HEK293 (cell line): ENCODE data around the gene CZIB.

Experiments used
- CTCF ChIA-PET: fragments of 350-600 bp; formaldehyde crosslinking; extraction: SDS; loops from one replicate; lab custom pipeline; 2021; ENCODE audit warnings: antibody characterized with exemption; lab: Yijun Ruan, JAX
- POLR2A ChIA-PET: fragments of 300-600 bp; formaldehyde crosslinking; extraction: SDS; loops from one replicate; lab custom pipeline; 2020; ENCODE audit warnings: antibody characterized with exemption, inconsistent platforms; lab: Yijun Ruan, JAX
- H3K27ac ChIP-seq: fragments of 200-500 bp; sonication (Bioruptor generic); 2 replicates; pipeline ENCODE4 v1.5.1; 2014; ENCODE audit warnings: low read depth, low read length, control low read depth, inconsistent platforms; ENCODE audit errors: extremely low read depth
- H3K36me3 ChIP-seq, 2 experiments: fragments of 200-500 bp in 1 of 2; sonication (Bioruptor generic) in 1 of 2; 1 replicate in 1 of 2; 2 replicates in 1 of 2; pipeline ENCODE4 v1.5.1; 2014 to 2017; ENCODE audit warnings: inconsistent platforms in 2 of 2, low read length in 2 of 2; ENCODE audit not compliant: control insufficient read depth in 2 of 2, insufficient read depth in 1 of 2
- H3K4me1 ChIP-seq: fragments of 200-500 bp; sonication (Bioruptor generic); 2 replicates; pipeline ENCODE4 v1.5.1; 2014; ENCODE audit warnings: mild to moderate bottlenecking, low read length, inconsistent platforms; ENCODE audit not compliant: control insufficient read depth, insufficient read depth
- H3K4me3 ChIP-seq: 2 replicates; pipeline ENCODE4 v1.5.1; 2011; ENCODE audit warnings: low read depth, mild to moderate bottlenecking, control low read depth, low read length, moderate library complexity
- H3K9me3 ChIP-seq: fragments of 200-500 bp; sonication (Bioruptor generic); 2 replicates; pipeline ENCODE4 v1.5.1; 2014; ENCODE audit warnings: low read depth, low read length, inconsistent platforms; ENCODE audit not compliant: control insufficient read depth, insufficient read depth
- KLF16 ChIP-seq: fragments of 450-650 bp; formaldehyde crosslinking; IDR thresholded peaks from 2 replicates; pipeline ENCODE4 v1.5.1; 2017; ENCODE audit warnings: missing biosample characterization, missing genetic modification characterization
- KLF7 ChIP-seq: fragments of 450-650 bp; formaldehyde crosslinking; IDR thresholded peaks from 2 replicates; pipeline ENCODE4 v1.5.1; 2016; ENCODE audit warnings: missing biosample characterization, missing genetic modification characterization, borderline replicate concordance
- OSR2 ChIP-seq: fragments of 450-650 bp; formaldehyde crosslinking; IDR thresholded peaks from 2 replicates; pipeline ENCODE4 v1.5.1; 2016; ENCODE audit warnings: missing biosample characterization, missing genetic modification characterization
- ZBTB1 ChIP-seq: fragments of 450-650 bp; formaldehyde crosslinking; IDR thresholded peaks from 2 replicates; pipeline ENCODE4 v1.5.1; 2016; ENCODE audit warnings: missing biosample characterization, missing genetic modification characterization
- ZEB2 ChIP-seq: fragments of 450-650 bp; formaldehyde crosslinking; IDR thresholded peaks from 2 replicates; pipeline ENCODE4 v1.5.1; 2016; ENCODE audit warnings: missing biosample characterization, missing genetic modification characterization
- ZNF138 ChIP-seq: fragments of 450-650 bp; formaldehyde crosslinking; IDR thresholded peaks from 2 replicates; pipeline ENCODE4 v1.5.1; 2016; ENCODE audit warnings: missing biosample characterization, missing genetic modification characterization, borderline replicate concordance
- ZNF266 ChIP-seq: fragments of 450-650 bp; formaldehyde crosslinking; IDR thresholded peaks from 2 replicates; pipeline ENCODE4 v1.5.1; 2016; ENCODE audit warnings: missing biosample characterization, missing genetic modification characterization, low read depth
- ZNF366 ChIP-seq: fragments of 450-650 bp; formaldehyde crosslinking; conservative IDR thresholded peaks from 2 replicates; pipeline ENCODE4 v1.5.1; 2016; ENCODE audit warnings: missing biosample characterization, missing genetic modification characterization
- ZNF514 ChIP-seq: fragments of 450-650 bp; formaldehyde crosslinking; IDR thresholded peaks from 2 replicates; pipeline ENCODE4 v1.5.1; 2016; ENCODE audit warnings: missing biosample characterization, missing genetic modification characterization
- ZNF529 ChIP-seq: fragments of 450-650 bp; formaldehyde crosslinking; IDR thresholded peaks from 2 replicates; pipeline ENCODE4 v1.5.1; 2017; ENCODE audit warnings: missing genetic modification characterization, missing biosample characterization; ENCODE audit not compliant: insufficient replicate concordance
- ZNF560 ChIP-seq: fragments of 450-650 bp; formaldehyde crosslinking; IDR thresholded peaks from 2 replicates; pipeline ENCODE4 v1.5.1; 2017; ENCODE audit warnings: missing biosample characterization, missing genetic modification characterization, borderline replicate concordance
- ZNF610 ChIP-seq: fragments of 450-650 bp; formaldehyde crosslinking; IDR thresholded peaks from 2 replicates; pipeline ENCODE4 v1.5.1; 2016; ENCODE audit warnings: missing biosample characterization, missing genetic modification characterization, borderline replicate concordance
- ZNF658 ChIP-seq: fragments of 450-650 bp; formaldehyde crosslinking; IDR thresholded peaks from 2 replicates; pipeline ENCODE4; 2016; ENCODE audit warnings: missing biosample characterization, missing genetic modification characterization
- ZNF664 ChIP-seq: fragments of 450-650 bp; formaldehyde crosslinking; IDR thresholded peaks from 2 replicates; pipeline ENCODE4 v1.5.1; 2016; ENCODE audit warnings: missing biosample characterization, missing genetic modification characterization
- ZNF670 ChIP-seq: fragments of 450-650 bp; formaldehyde crosslinking; IDR thresholded peaks from 2 replicates; pipeline ENCODE4 v1.5.1; 2016; ENCODE audit warnings: missing biosample characterization, missing genetic modification characterization, low read depth
- ZNF768 ChIP-seq: fragments of 450-650 bp; formaldehyde crosslinking; IDR thresholded peaks from 2 replicates; pipeline ENCODE4 v1.5.1; 2018; ENCODE audit warnings: missing biosample characterization, mild to moderate bottlenecking, missing genetic modification characterization
- ZNF776 ChIP-seq: fragments of 450-650 bp; formaldehyde crosslinking; IDR thresholded peaks from 2 replicates; pipeline ENCODE4 v1.5.0; 2017; ENCODE audit warnings: missing biosample characterization, missing genetic modification characterization, borderline replicate concordance
- ZNF837 ChIP-seq: fragments of 450-650 bp; formaldehyde crosslinking; IDR thresholded peaks from 2 replicates; pipeline ENCODE4 v1.5.1; 2016; ENCODE audit warnings: missing biosample characterization, missing genetic modification characterization
- TF ChIP-seq, protein P1 (sequence below): fragments of 450-650 bp; IDR thresholded peaks from 2 replicates; pipeline ENCODE4 v1.5.1; 2018; ENCODE audit warnings: missing biosample characterization, missing genetic modification characterization
- TF ChIP-seq, protein P2 (sequence below): sonication (generic); formaldehyde crosslinking; IDR thresholded peaks from 2 replicates; pipeline ENCODE4 v1.8.1; 2022; ENCODE audit warnings: mild to moderate bottlenecking, moderate library complexity, missing genetic modification reagents
- TF ChIP-seq, protein P3 (sequence below): fragments of 450-650 bp; IDR thresholded peaks from 2 replicates; pipeline ENCODE4 v1.5.1; 2018; ENCODE audit warnings: missing biosample characterization, mild to moderate bottlenecking, missing genetic modification characterization
- TF ChIP-seq, protein P4 (sequence below): fragments of 450-650 bp; formaldehyde crosslinking; IDR thresholded peaks from 2 replicates; pipeline ENCODE4 v1.5.1; 2016; ENCODE audit warnings: missing biosample characterization, missing genetic modification characterization
- TF ChIP-seq, protein P5 (sequence below): fragments of 450-650 bp; formaldehyde crosslinking; IDR thresholded peaks from 2 replicates; pipeline ENCODE4 v1.5.1; 2016; ENCODE audit warnings: missing biosample characterization, missing genetic modification characterization

Gene CZIB

DNA sequence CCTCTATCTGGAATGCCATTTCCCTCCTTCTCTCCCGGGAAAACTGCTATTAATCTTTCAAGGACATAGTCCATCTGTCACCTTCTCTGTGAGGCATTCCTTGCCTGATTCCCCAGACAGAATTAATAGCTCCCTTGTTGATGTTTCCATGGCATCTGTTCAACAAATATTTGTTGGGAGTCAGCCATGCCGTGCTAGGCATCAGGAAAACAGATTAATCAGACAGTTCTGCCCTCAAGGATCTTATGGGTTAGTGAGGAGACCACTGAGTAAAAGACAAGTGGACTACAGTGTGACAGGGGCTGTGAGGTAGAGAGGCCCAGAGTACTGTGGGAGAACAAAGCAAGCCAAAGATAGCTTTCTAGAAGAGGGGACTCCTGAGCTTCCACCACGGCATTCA lies 29.3 kb upstream of the CZIB start (continued):
- TF ChIP-seq, protein P1, sequence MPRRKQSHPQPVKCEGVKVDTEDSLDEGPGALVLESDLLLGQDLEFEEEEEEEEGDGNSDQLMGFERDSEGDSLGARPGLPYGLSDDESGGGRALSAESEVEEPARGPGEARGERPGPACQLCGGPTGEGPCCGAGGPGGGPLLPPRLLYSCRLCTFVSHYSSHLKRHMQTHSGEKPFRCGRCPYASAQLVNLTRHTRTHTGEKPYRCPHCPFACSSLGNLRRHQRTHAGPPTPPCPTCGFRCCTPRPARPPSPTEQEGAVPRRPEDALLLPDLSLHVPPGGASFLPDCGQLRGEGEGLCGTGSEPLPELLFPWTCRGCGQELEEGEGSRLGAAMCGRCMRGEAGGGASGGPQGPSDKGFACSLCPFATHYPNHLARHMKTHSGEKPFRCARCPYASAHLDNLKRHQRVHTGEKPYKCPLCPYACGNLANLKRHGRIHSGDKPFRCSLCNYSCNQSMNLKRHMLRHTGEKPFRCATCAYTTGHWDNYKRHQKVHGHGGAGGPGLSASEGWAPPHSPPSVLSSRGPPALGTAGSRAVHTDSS (tag by site-specific recombination), result no peak
- no peak for TF ChIP-seq ZNF514
- TF ChIP-seq ZNF670 (tag by site-specific recombination), result no peak
- TF ChIP-seq ZBTB1 (tag by site-specific recombination), result no peak
- no peak for TF ChIP-seq ZNF610
- TF ChIP-seq, protein P2, sequence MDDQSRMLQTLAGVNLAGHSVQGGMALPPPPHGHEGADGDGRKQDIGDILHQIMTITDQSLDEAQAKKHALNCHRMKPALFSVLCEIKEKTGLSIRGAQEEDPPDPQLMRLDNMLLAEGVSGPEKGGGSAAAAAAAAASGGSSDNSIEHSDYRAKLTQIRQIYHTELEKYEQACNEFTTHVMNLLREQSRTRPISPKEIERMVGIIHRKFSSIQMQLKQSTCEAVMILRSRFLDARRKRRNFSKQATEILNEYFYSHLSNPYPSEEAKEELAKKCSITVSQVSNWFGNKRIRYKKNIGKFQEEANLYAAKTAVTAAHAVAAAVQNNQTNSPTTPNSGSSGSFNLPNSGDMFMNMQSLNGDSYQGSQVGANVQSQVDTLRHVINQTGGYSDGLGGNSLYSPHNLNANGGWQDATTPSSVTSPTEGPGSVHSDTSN, result no peak
- no peak for TF ChIP-seq ZNF560 (tag by site-specific recombination)
- no peak for TF ChIP-seq ZNF138 (tag by site-specific recombination)

DNA sequence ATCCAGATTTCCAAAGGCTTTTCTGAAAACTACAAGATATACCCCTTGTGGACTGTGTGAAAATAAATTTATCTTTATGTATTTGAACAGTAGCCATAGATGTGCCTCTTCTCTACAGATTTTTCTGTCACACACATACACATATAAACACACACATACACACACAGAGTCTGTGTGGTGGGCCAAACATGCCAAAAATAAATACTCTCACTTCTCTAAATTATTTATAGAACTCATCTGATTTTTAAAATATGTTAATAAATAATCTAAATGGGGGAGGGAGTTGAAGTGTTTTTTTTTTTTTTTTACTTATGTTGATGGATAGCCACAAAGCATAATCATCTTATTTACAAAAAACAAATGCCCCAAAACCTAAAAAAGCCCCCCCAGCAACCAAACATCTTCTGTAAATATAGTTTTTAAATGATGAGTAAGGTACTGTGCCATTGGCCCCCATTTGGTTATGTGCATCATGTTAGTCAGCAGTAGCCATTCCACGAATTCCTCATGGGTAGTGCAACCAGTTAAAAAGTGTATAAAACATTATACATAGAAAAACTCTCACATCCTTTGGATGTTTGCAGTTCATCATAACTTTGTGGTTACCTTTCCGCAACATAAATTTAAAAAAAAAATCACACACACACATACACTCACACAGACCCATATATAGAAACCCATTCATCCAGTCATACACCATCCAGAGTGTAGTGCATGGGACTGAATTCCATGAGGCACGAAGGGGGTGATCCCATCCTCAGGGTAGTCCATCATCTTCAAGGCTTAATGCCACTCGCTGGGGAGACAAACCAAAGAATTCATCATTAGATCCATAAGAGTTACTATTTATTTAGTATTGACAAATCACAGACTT lies 26.1 kb upstream of the CZIB start:
- no peak for TF ChIP-seq ZNF768
- no peak for TF ChIP-seq KLF16
- H3K4me1 ChIP-seq, result no peaks in the 10 kb centered on the region
- no peak overlapping the region for H3K27ac ChIP-seq
- ChIA-PET POLR2A (no interaction called here), CTCF (interaction anchor here (1.2 kb wide), 1 partner anchor 31 kb away, joined by 3 read pairs; no protein-coding TSS in a partner anchor)
- H3K4me3 ChIP-seq, result no peak overlapping the region
- no peaks in the 10 kb centered on the region for H3K9me3 ChIP-seq
- H3K36me3 ChIP-seq, result peaks cover 4 to 42% of the 10 kb centered on the region in 2 experiments; a peak in 1 of 3 replicates

DNA sequence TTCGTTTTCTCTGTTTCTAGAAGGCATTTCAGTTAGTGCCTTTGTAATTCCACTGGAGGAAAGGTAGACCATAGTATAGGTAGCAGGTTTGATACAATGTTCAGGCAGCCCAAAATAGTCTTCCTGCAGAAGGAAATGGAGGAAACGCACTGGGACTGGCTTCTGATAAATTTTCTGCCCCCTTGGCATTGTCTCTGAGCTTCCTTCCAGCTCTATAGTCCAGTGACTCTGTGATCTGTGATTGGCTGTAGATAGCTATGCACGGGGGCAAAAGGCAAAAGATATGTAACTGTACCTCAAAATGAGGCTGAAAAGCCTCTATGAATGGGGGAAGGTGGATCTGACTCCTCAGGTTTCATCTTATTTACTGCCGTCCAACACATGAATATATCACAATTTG lies 23.7 kb upstream of the CZIB start:
- no peak overlapping the region for H3K27ac ChIP-seq
- H3K4me3 ChIP-seq, result no peak overlapping the region
- ChIA-PET POLR2A (no interaction called here), CTCF (no interaction called here)
- peaks cover 0 to 22% of the 10 kb centered on the region in 2 experiments; a peak in 1 of 3 replicates for H3K36me3 ChIP-seq
- H3K4me1 ChIP-seq, result no peaks in the 10 kb centered on the region
- H3K9me3 ChIP-seq, result no peaks in the 10 kb centered on the region
- TF ChIP-seq, protein P3, sequence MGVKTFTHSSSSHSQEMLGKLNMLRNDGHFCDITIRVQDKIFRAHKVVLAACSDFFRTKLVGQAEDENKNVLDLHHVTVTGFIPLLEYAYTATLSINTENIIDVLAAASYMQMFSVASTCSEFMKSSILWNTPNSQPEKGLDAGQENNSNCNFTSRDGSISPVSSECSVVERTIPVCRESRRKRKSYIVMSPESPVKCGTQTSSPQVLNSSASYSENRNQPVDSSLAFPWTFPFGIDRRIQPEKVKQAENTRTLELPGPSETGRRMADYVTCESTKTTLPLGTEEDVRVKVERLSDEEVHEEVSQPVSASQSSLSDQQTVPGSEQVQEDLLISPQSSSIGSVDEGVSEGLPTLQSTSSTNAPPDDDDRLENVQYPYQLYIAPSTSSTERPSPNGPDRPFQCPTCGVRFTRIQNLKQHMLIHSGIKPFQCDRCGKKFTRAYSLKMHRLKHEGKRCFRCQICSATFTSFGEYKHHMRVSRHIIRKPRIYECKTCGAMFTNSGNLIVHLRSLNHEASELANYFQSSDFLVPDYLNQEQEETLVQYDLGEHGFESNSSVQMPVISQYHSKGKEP (tag by site-specific recombination), result no peak
- TF ChIP-seq ZEB2 (tag by site-specific recombination) (no peak), ZNF366 (tag by site-specific recombination) (no peak), ZNF664 (tag by site-specific recombination) (no peak), KLF7 (tag by site-specific recombination) (no peak), OSR2 (no peak), ZNF266 (no peak), ZNF658 (tag by site-specific recombination) (no peak), ZNF837 (no peak), ZNF529 (tag by site-specific recombination) (no peak), ZNF776 (tag by site-specific recombination) (no peak)
- TF ChIP-seq, protein P4, sequence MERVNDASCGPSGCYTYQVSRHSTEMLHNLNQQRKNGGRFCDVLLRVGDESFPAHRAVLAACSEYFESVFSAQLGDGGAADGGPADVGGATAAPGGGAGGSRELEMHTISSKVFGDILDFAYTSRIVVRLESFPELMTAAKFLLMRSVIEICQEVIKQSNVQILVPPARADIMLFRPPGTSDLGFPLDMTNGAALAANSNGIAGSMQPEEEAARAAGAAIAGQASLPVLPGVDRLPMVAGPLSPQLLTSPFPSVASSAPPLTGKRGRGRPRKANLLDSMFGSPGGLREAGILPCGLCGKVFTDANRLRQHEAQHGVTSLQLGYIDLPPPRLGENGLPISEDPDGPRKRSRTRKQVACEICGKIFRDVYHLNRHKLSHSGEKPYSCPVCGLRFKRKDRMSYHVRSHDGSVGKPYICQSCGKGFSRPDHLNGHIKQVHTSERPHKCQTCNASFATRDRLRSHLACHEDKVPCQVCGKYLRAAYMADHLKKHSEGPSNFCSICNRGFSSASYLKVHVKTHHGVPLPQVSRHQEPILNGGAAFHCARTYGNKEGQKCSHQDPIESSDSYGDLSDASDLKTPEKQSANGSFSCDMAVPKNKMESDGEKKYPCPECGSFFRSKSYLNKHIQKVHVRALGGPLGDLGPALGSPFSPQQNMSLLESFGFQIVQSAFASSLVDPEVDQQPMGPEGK, result no peak
- TF ChIP-seq, protein P5, sequence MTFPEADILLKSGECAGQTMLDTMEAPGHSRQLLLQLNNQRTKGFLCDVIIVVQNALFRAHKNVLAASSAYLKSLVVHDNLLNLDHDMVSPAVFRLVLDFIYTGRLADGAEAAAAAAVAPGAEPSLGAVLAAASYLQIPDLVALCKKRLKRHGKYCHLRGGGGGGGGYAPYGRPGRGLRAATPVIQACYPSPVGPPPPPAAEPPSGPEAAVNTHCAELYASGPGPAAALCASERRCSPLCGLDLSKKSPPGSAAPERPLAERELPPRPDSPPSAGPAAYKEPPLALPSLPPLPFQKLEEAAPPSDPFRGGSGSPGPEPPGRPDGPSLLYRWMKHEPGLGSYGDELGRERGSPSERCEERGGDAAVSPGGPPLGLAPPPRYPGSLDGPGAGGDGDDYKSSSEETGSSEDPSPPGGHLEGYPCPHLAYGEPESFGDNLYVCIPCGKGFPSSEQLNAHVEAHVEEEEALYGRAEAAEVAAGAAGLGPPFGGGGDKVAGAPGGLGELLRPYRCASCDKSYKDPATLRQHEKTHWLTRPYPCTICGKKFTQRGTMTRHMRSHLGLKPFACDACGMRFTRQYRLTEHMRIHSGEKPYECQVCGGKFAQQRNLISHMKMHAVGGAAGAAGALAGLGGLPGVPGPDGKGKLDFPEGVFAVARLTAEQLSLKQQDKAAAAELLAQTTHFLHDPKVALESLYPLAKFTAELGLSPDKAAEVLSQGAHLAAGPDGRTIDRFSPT (tag by site-specific recombination), result no peak
- TF ChIP-seq, protein P2, result no peak
